Placental pericyte (primary cell): ENCODE measurements around the gene YIPF1. TPM values are rescaled to one million over a fixed set of nuclear protein-coding genes. Genes with fewer than 3 reads are reported as not detected.

Experiments used
- small RNA-seq: library from RNA; depleted of rRNA; stranded (forward); fragments of <200 nt; gene quantifications from one replicate; pipeline ENCODE3, GENCODE V24; 2012; ENCODE audit warnings: low replicate concordance
- total RNA-seq: library from RNA; depleted of rRNA; stranded (reverse); fragments of >200 nt; gene quantifications from 2 replicates; pipeline ENCODE4 v1.2.3, GENCODE V29; 2012

Gene YIPF1
- total RNA-seq = 27.8 and 31.5 TPM in 2 replicates

DNA sequence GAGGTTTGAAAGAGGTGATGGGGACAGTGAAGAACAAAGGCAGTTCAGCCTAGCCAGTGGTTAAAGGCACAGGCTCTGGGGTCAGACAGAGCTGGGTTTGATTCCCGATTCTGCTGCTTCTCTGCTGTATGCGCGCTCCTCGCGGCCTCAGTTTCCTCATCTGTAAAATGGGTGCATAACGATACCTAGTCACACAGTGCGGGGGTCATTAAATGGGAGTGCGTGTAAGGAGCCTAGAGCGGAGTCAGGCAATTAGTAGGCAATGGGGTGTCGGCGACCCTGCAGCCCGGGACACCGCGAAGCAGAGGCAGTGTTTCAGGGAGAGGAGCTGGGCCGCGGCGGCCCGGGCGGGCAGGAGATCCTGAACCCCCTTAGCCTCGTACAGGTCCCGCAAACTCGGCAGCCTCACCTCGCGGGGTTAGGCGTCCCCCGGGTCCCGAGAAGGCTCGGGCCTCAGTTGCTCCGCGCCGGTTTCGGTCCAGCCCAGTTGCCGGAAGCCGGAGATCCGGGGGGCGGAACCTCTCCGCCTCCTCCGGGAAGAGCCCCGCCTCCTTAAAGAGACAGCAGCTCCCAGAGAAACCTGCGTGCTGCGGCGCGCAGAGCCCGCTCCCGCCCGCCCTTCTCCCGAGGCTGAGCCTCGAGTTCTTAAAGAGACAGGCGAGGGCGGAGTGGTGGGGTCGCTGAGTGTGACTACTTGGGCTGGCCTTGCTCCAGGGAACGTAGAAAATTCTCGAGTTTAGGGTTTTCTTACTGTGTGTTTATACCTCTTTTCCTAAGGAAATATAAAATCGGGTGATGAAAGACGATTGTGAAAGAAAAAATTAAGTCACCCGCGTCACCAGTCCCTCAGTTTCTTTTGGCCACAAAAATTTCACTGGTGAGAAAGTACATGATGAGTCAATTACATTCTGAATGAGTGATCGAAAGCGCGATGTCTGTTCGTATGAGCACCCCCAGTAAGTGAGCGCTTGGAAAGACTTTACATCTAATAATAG lies at the start of gene YIPF1:
Gene YIPF1, minus strand, starts transcription at position 494 of the 995 bp plus-strand sequence. CDS start 860 bp downstream, outside the sequence.

DNA sequence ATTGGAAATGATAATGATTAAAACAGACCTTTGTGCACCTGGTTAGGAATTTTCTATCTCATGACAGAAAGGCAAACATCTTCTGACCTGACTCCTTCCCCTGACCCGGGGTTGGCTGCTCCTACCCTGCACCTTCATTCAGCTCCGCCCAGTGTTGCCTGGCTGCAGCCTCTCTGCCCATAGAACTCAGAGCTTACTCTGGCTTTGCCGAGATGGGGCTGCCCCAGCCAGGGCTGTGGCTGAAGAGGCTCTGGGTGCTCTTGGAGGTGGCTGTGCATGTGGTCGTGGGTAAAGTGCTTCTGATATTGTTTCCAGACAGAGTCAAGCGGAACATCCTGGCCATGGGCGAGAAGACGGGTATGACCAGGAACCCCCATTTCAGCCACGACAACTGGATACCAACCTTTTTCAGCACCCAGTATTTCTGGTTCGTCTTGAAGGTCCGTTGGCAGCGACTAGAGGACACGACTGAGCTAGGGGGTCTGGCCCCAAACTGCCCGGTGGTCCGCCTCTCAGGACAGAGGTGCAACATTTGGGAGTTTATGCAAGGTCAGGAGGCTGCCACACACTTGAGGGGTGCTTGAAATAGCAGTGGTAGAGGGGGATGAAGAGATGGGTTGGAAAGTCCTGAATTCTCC lies 4.5 kb upstream of the YIPF1 start, which contains the start of gene DIO1:
Gene DIO1, plus strand, starts transcription at position 189 of the 638 bp plus-strand sequence. Its CDS starts 24 bp downstream, at position 213.

DNA sequence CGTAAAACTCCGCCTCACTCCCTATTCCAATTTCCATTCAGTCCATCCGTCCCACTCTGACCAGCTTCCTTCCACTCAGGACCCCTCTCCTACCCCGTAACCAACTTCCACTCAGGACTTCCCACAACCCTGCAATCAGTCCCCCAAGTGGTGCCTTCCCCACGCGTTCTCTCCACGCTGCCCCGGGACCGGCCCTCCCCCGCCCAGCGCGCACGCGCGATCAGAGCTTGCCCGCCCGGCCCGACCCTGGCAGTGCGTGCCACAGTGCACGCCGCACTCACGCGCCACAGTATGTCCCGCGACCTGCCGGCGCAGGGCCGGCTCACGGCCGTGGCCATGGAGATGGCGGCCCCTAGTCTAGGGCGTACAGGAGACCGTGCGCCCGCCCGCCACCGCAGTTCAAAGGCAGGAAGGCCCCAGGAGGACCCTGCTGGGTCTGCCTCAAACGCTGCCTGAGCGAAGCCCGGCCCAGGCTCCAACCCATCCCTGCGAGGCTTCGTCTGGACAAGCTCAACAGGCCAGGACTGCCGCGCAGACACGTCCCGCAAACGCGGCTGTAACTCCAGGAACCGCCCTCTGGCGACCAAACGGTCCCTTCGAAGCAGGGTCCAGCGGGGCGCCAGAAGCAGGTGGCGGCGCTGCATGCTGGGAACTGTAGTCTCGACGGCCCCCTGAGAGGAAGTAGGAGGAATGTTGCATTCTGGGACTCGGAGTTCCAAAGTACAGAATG lies 51.5 kb downstream of the YIPF1 start, which contains the start of gene NDC1:
Gene NDC1, minus strand, starts transcription at position 373 of the 730 bp plus-strand sequence. Its CDS starts 35 bp downstream, at position 338.

Small RNAs within 50 kb of the gene (small RNA-seq; reads per million reads assigned to genes)
- gene AL049745.1 = not detected

Other genes with a start within 250 kb of the YIPF1 start
- gene GLIS1, start 150.6 kb downstream of the YIPF1 start, total RNA-seq = 0.86 TPM in 1 of 2 replicates, not detected in the other
- gene NDC1, start 51.5 kb downstream of the YIPF1 start, total RNA-seq = 8.5 and 55.0 TPM in 2 replicates
- not detected in 2 replicates for gene DIO1, start 4.4 kb upstream of the YIPF1 start, total RNA-seq
- 18.8 and 26.8 TPM in 2 replicates for gene IFT25, start 55.9 kb upstream of the YIPF1 start, total RNA-seq
- 34.2 and 51.4 TPM in 2 replicates for gene LRRC42, start 56.6 kb upstream of the YIPF1 start, total RNA-seq
- not detected in 2 replicates for gene LDLRAD1, start 128.4 kb upstream of the YIPF1 start, total RNA-seq
- gene TMEM59, start 163.4 kb upstream of the YIPF1 start, total RNA-seq = 196 and 345 TPM in 2 replicates
- 1.3 and 3.0 TPM in 2 replicates for gene TCEANC2, start 163.8 kb upstream of the YIPF1 start, total RNA-seq